ENCODE measurements around the gene PURA. TPM values are rescaled to one million over a fixed set of nuclear protein-coding genes. Genes with fewer than 3 reads are reported as not detected.

PURA gene
- total RNA-seq, 4 donors from 2014 or later = 7.4 to 34.6 (median 18.8) TPM

GRCh38 chr5:140147460-140147859, 33.6 kb downstream of the PURA start:
- no peaks in the 10 kb centered on the region for H3K9me3 ChIP-seq
- TF ChIP-seq POLR2A (IDR thresholded peaks at IDR 0.05) (no peak), POLR2AphosphoS5 (IDR thresholded peaks at IDR 0.05) (no peak), EP300 (IDR thresholded peaks at IDR 0.05; ENCODE audit: low read depth) (no peak), CTCF (IDR thresholded peaks at IDR 0.05) (no peak)
- H3K27me3 ChIP-seq = no peaks in the 10 kb centered on the region
- no peaks in the 10 kb centered on the region for H3K36me3 ChIP-seq
- intact Hi-C loops (cut with DNase I; ENCODE audit: low total_unique reads) (no loop called here), in situ Hi-C loops (cut with MboI; ENCODE audit: low pct_ligation_motif_present in 1 of 4, low pct_unique_long_range_greater_than_20kb in 1 of 4, low sequenced_read_pairs in 3 of 4) (no loop called here)
- H3K27ac ChIP-seq = no peak overlapping the region
- no peak overlapping the region for H3K4me3 ChIP-seq
- WGBS, 2 donors (ENCODE audit: low coverage in 1 of 2) = 100% methylated on average over 1 of the region's 1 CpG; no CpG with 5 or more reads in 1 of the 2 donors
- DNase-seq = no peak
- H3K4me1 ChIP-seq = peaks cover 11 to 19% (median 15%) of the 10 kb centered on the region in 4 donors

- TF ChIP-seq CTCF (IDR thresholded peaks at IDR 0.05) (no peak), EP300 (IDR thresholded peaks at IDR 0.05; ENCODE audit: low read depth) (no peak), POLR2AphosphoS5 (IDR thresholded peaks at IDR 0.05) (no peak), POLR2A (IDR thresholded peaks at IDR 0.05) (no peak)
- intact Hi-C loops (cut with DNase I; ENCODE audit: low total_unique reads) = no loop called here
- H3K4me1 ChIP-seq = peaks cover 11 to 19% (median 15%) of the 10 kb centered on the region in 4 donors
- H3K27ac ChIP-seq = no peak overlapping the region
- H3K27me3 ChIP-seq = no peaks in the 10 kb centered on the region
- 58 to 60% methylated on average over 4 to 6 of the region's 6 CpGs for WGBS, 2 donors (ENCODE audit: low coverage in 1 of 2)
- H3K4me3 ChIP-seq = no peak overlapping the region
- DNase-seq = no peak
- H3K9me3 ChIP-seq = no peaks in the 10 kb centered on the region
- in situ Hi-C loops (cut with MboI; ENCODE audit: low pct_ligation_motif_present in 1 of 4, low pct_unique_long_range_greater_than_20kb in 1 of 4, low sequenced_read_pairs in 3 of 4) = no loop called here
- no peaks in the 10 kb centered on the region for H3K36me3 ChIP-seq
Observed at GRCh38 chr5:140148508-140148907, 34.6 kb downstream of the PURA start.

- Histone ChIP-seq H3K9me3 (no peaks in the 10 kb centered on the region), H3K4me1 (peaks cover 11 to 22% (median 16%) of the 10 kb centered on the region in 4 donors), H3K27ac (no peak overlapping the region), H3K36me3 (no peaks in the 10 kb centered on the region), H3K4me3 (no peak overlapping the region), H3K27me3 (no peaks in the 10 kb centered on the region)
- intact Hi-C loops (cut with DNase I; ENCODE audit: low total_unique reads) = loop anchor here (10.0 kb wide), 1 partner anchor 365 kb away; no protein-coding TSS in a partner anchor
- in situ Hi-C loops (cut with MboI; ENCODE audit: low pct_ligation_motif_present in 1 of 4, low pct_unique_long_range_greater_than_20kb in 1 of 4, low sequenced_read_pairs in 3 of 4) = loop anchor here (10.0 to 25.0 kb wide), 2 partner anchors 75 to 363 kb away; partner anchors contain the start of gene PSD2 (in 3 of the 4)
- WGBS, 2 donors (ENCODE audit: low coverage in 1 of 2) = 97 to 100% methylated on average over 1 to 2 of the region's 2 CpGs
- no peak for DNase-seq
- TF ChIP-seq POLR2A (IDR thresholded peaks at IDR 0.05) = no peak
- no peak for TF ChIP-seq EP300 (IDR thresholded peaks at IDR 0.05; ENCODE audit: low read depth)
- TF ChIP-seq POLR2AphosphoS5 (IDR thresholded peaks at IDR 0.05) = no peak
- no peak for TF ChIP-seq CTCF (IDR thresholded peaks at IDR 0.05)
Observed at GRCh38 chr5:140150201-140150600, 36.3 kb downstream of the PURA start.

- TF ChIP-seq EP300 (IDR thresholded peaks at IDR 0.05; ENCODE audit: low read depth) (no peak), POLR2A (IDR thresholded peaks at IDR 0.05) (no peak), CTCF (IDR thresholded peaks at IDR 0.05) (no peak), POLR2AphosphoS5 (IDR thresholded peaks at IDR 0.05) (no peak)
- no peak overlapping the region for H3K4me3 ChIP-seq
- WGBS, 2 donors (ENCODE audit: low coverage in 1 of 2) = 48 to 76% methylated on average over 4 to 7 of the region's 7 CpGs
- intact Hi-C loops (cut with DNase I; ENCODE audit: low total_unique reads) = loop anchor here (10.0 kb wide), 1 partner anchor 367 kb away; no protein-coding TSS in a partner anchor
- no peaks in the 10 kb centered on the region for H3K36me3 ChIP-seq
- H3K27ac ChIP-seq = no peak overlapping the region
- no peak for DNase-seq
- in situ Hi-C loops (cut with MboI; ENCODE audit: low pct_ligation_motif_present in 1 of 4, low pct_unique_long_range_greater_than_20kb in 1 of 4, low sequenced_read_pairs in 3 of 4) = loop anchor here (10.0 to 25.0 kb wide), 2 partner anchors 77 to 364 kb away; partner anchors contain the start of gene PSD2 (in 3 of the 4)
- H3K4me1 ChIP-seq = peaks cover 1 to 10% (median 5%) of the 10 kb centered on the region in 4 donors
- no peaks in the 10 kb centered on the region for H3K27me3 ChIP-seq
- no peaks in the 10 kb centered on the region for H3K9me3 ChIP-seq
Observed at GRCh38 chr5:140151144-140152021, 37.5 kb downstream of the PURA start.

All from transverse colon (tissue), 4 donors.